Amniotic stem cell (primary cell): ENCODE measurements around the gene CXCL6.

ENCODE experiments used
- DNase-seq: peaks from one replicate; lab custom pipeline; 2025; lab: John Stamatoyannopoulos, UW

CXCL6 gene

GRCh38 chr4:73836373-73837279 is at the start of gene CXCL6:
Gene CXCL6 (plus strand): TSS chr4:73836678. CDS start chr4:73836751, 73 bp downstream.
- no peak for DNase-seq

GRCh38 chr4:73788411-73788810 is 48.1 kb upstream of the CXCL6 start:
- DNase-seq: no peak

- no peak for DNase-seq
Observed at GRCh38 chr4:73798842-73799241, 37.6 kb upstream of the CXCL6 start.

GRCh38 chr4:73800206-73800605 is 36.3 kb upstream of the CXCL6 start:
- DNase-seq: no peak

- DNase-seq: no peak
Observed at GRCh38 chr4:73801692-73802091, 34.8 kb upstream of the CXCL6 start.

GRCh38 chr4:73803213-73803612 is 33.3 kb upstream of the CXCL6 start:
- DNase-seq: no peak

- no peak for DNase-seq
Observed at GRCh38 chr4:73810191-73810590, 26.3 kb upstream of the CXCL6 start.

GRCh38 chr4:73811841-73812240 is 24.6 kb upstream of the CXCL6 start:
- DNase-seq: no peak

- no peak for DNase-seq
Observed at GRCh38 chr4:73814679-73815078, 21.8 kb upstream of the CXCL6 start.

GRCh38 chr4:73815145-73815544 is 21.3 kb upstream of the CXCL6 start:
- no peak for DNase-seq

GRCh38 chr4:73816814-73817213 is 19.7 kb upstream of the CXCL6 start:
- no peak for DNase-seq

GRCh38 chr4:73817341-73817740 is 19.1 kb upstream of the CXCL6 start:
- DNase-seq: no peak

- no peak for DNase-seq
Observed at GRCh38 chr4:73821325-73821724, 15.2 kb upstream of the CXCL6 start.

- DNase-seq: no peak
Observed at GRCh38 chr4:73822389-73822788, 14.1 kb upstream of the CXCL6 start.

- DNase-seq: no peak
Observed at GRCh38 chr4:73822812-73823504, 13.5 kb upstream of the CXCL6 start.

GRCh38 chr4:73823760-73824159 is 12.7 kb upstream of the CXCL6 start:
- DNase-seq: no peak

GRCh38 chr4:73828956-73829355 is 7.5 kb upstream of the CXCL6 start:
- DNase-seq: no peak

GRCh38 chr4:73831569-73831968 is 4.9 kb upstream of the CXCL6 start:
- DNase-seq: no peak

GRCh38 chr4:73832651-73833237 is 3.7 kb upstream of the CXCL6 start:
- DNase-seq: no peak

- DNase-seq: no peak
Observed at GRCh38 chr4:73839071-73839470, 2.6 kb downstream of the CXCL6 start.

- DNase-seq: no peak
Observed at GRCh38 chr4:73839715-73840114, 3.2 kb downstream of the CXCL6 start.

GRCh38 chr4:73841243-73841925 is 4.9 kb downstream of the CXCL6 start:
- no peak for DNase-seq
